ENCODE data around the gene LRRK1.

LRRK1 gene

GRCh38 chr15:100914876-100915275, 4.3 kb upstream of the LRRK1 start:
- DNase-seq (ENCODE audit: low spot score), result no peak

- peak; percentile 61 for DNase-seq (ENCODE audit: low spot score)
Measured at GRCh38 chr15:100918034-100918689, 995 bp upstream of the LRRK1 start.

- no peak for DNase-seq (ENCODE audit: low spot score)
Measured at GRCh38 chr15:100919481-100920405, 586 bp downstream of the LRRK1 start.

- DNase-seq (ENCODE audit: low spot score), result no peak
Measured at GRCh38 chr15:100920516-100921135, 1.5 kb downstream of the LRRK1 start.

GRCh38 chr15:100922192-100923040, 3.3 kb downstream of the LRRK1 start:
- no peak for DNase-seq (ENCODE audit: low spot score)

GRCh38 chr15:100923076-100923475, 3.9 kb downstream of the LRRK1 start:
- DNase-seq (ENCODE audit: low spot score), result no peak

- no peak for DNase-seq (ENCODE audit: low spot score)
Measured at GRCh38 chr15:100923902-100924301, 4.7 kb downstream of the LRRK1 start.

GRCh38 chr15:100924436-100924835, 5.3 kb downstream of the LRRK1 start:
- no peak for DNase-seq (ENCODE audit: low spot score)

- DNase-seq (ENCODE audit: low spot score), result no peak
Measured at GRCh38 chr15:100925480-100925879, 6.3 kb downstream of the LRRK1 start.

- no peak for DNase-seq (ENCODE audit: low spot score)
Measured at GRCh38 chr15:100926258-100926657, 7.1 kb downstream of the LRRK1 start.

- no peak for DNase-seq (ENCODE audit: low spot score)
Measured at GRCh38 chr15:100926971-100927756, 8.0 kb downstream of the LRRK1 start.

- DNase-seq (ENCODE audit: low spot score), result no peak
Measured at GRCh38 chr15:100928632-100929280, 9.6 kb downstream of the LRRK1 start.

GRCh38 chr15:100929641-100930042, 10.5 kb downstream of the LRRK1 start:
- no peak for DNase-seq (ENCODE audit: low spot score)

GRCh38 chr15:100930306-100930848, 11.2 kb downstream of the LRRK1 start:
- DNase-seq (ENCODE audit: low spot score), result no peak

GRCh38 chr15:100931143-100931890, 12.2 kb downstream of the LRRK1 start:
- DNase-seq (ENCODE audit: low spot score), result no peak

- no peak for DNase-seq (ENCODE audit: low spot score)
Measured at GRCh38 chr15:100932676-100933348, 13.7 kb downstream of the LRRK1 start.

GRCh38 chr15:100934166-100934565, 15.0 kb downstream of the LRRK1 start:
- DNase-seq (ENCODE audit: low spot score), result no peak

GRCh38 chr15:100934726-100935125, 15.6 kb downstream of the LRRK1 start:
- DNase-seq (ENCODE audit: low spot score), result no peak

- no peak for DNase-seq (ENCODE audit: low spot score)
Measured at GRCh38 chr15:100937171-100937570, 18.0 kb downstream of the LRRK1 start.
